ENCODE results near the gene ADNP.

ADNP gene

DNA sequence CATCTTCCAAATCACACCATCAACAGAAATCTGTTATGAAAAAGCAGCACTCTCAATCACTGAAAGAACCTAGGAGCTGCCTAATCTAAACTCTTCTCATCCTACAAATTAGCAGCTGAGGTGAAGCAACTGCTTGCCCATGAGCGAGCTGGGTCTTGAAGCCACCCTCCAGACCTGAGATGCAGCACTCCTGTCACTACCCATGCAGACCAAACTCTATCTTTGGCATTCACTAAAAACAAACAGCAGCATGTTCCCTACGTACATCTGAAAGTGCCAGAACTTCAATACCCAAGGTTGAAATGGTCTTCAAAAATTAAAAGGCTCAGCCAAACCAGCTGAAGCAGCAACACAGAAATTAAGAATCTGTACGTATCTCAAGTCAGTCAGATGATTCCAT is 14.3 kb downstream of the ADNP start:
- H3K9ac ChIP-seq (ENCODE audit: low read depth, low read length, poor library complexity, severe bottlenecking): no peak overlapping the region
- TF ChIP-seq, protein P1, sequence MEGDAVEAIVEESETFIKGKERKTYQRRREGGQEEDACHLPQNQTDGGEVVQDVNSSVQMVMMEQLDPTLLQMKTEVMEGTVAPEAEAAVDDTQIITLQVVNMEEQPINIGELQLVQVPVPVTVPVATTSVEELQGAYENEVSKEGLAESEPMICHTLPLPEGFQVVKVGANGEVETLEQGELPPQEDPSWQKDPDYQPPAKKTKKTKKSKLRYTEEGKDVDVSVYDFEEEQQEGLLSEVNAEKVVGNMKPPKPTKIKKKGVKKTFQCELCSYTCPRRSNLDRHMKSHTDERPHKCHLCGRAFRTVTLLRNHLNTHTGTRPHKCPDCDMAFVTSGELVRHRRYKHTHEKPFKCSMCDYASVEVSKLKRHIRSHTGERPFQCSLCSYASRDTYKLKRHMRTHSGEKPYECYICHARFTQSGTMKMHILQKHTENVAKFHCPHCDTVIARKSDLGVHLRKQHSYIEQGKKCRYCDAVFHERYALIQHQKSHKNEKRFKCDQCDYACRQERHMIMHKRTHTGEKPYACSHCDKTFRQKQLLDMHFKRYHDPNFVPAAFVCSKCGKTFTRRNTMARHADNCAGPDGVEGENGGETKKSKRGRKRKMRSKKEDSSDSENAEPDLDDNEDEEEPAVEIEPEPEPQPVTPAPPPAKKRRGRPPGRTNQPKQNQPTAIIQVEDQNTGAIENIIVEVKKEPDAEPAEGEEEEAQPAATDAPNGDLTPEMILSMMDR (conservative IDR thresholded peaks at IDR 0.05; ENCODE audit: low read length): no peak
- TF ChIP-seq EZH2phosphoT487 (IDR thresholded peaks at IDR 0.05; ENCODE audit: borderline replicate concordance): no peak
- H3K9me2 ChIP-seq (replicated peaks; ENCODE audit: low read depth, low read length): no peaks in the 10 kb centered on the region
- peaks cover 38% of the 10 kb centered on the region for H3K4me1 ChIP-seq (ENCODE audit: insufficient read depth, low read length, poor library complexity, severe bottlenecking)
- H4K20me1 ChIP-seq (ENCODE audit: insufficient read depth, low read length, poor library complexity, severe bottlenecking): peaks cover 95% of the 10 kb centered on the region
- H3K79me2 ChIP-seq (ENCODE audit: insufficient read depth, low read length): peaks cover 100% of the 10 kb centered on the region
- peaks cover 41% of the 10 kb centered on the region for H3K36me3 ChIP-seq (ENCODE audit: insufficient read depth, low read length)
- H3F3A ChIP-seq (ENCODE audit: low read depth): 0 out of 2 replicates have a peak, but pooled peaks cover 4% of the 10 kb centered on the region
- H3K4me2 ChIP-seq (ENCODE audit: low read depth, low read length, poor library complexity, severe bottlenecking): peak overlapping the region; percentile 2
- no peak overlapping the region for H3K4me3 ChIP-seq (ENCODE audit: low read length, poor library complexity, severe bottlenecking)
- no peaks in the 10 kb centered on the region for H3K9me3 ChIP-seq (ENCODE audit: insufficient read depth, low read depth, low read length)
- no peak overlapping the region for H2AFZ ChIP-seq (ENCODE audit: low read length)
- H3K27me3 ChIP-seq (ENCODE audit: insufficient read depth, low read length, poor library complexity, severe bottlenecking): no peaks in the 10 kb centered on the region

DNA sequence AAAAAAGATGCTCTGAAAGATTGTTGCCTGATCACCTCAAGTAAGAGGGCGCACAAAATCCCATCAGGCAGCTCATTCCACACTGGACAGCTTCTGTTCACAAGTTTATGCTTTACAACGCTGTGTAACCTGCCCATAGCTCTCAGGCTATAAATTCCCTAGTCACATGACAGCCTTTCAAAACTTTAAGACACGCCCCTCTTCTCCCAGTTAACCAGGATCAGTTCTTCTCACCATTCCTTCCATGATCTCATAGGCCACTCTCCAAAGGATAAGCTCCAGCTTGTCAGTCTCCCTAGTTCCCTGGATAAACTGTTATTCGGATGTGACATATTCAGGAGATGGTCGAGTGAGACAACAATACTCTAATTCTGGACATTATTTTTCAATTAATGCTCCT is 15.0 kb downstream of the ADNP start:
- peaks cover 95% of the 10 kb centered on the region for H4K20me1 ChIP-seq (ENCODE audit: insufficient read depth, low read length, poor library complexity, severe bottlenecking)
- peaks cover 38% of the 10 kb centered on the region for H3K4me1 ChIP-seq (ENCODE audit: insufficient read depth, low read length, poor library complexity, severe bottlenecking)
- no peaks in the 10 kb centered on the region for H3K27me3 ChIP-seq (ENCODE audit: insufficient read depth, low read length, poor library complexity, severe bottlenecking)
- no peaks in the 10 kb centered on the region for H3K9me3 ChIP-seq (ENCODE audit: insufficient read depth, low read depth, low read length)
- 0 out of 2 replicates have a peak, but pooled peaks cover 4% of the 10 kb centered on the region for H3F3A ChIP-seq (ENCODE audit: low read depth)
- no peaks in the 10 kb centered on the region for H3K9me2 ChIP-seq (replicated peaks; ENCODE audit: low read depth, low read length)
- H3K4me3 ChIP-seq (ENCODE audit: low read length, poor library complexity, severe bottlenecking): no peak overlapping the region
- H3K36me3 ChIP-seq (ENCODE audit: insufficient read depth, low read length): peaks cover 41% of the 10 kb centered on the region
- peaks cover 100% of the 10 kb centered on the region for H3K79me2 ChIP-seq (ENCODE audit: insufficient read depth, low read length)
- no peak for TF ChIP-seq EZH2phosphoT487 (IDR thresholded peaks at IDR 0.05; ENCODE audit: borderline replicate concordance)
- TF ChIP-seq, protein P1 (conservative IDR thresholded peaks at IDR 0.05; ENCODE audit: low read length): no peak
- no peak overlapping the region for H3K9ac ChIP-seq (ENCODE audit: low read depth, low read length, poor library complexity, severe bottlenecking)
- no peak overlapping the region for H2AFZ ChIP-seq (ENCODE audit: low read length)
- peak overlapping the region; percentile 2 for H3K4me2 ChIP-seq (ENCODE audit: low read depth, low read length, poor library complexity, severe bottlenecking)

DNA sequence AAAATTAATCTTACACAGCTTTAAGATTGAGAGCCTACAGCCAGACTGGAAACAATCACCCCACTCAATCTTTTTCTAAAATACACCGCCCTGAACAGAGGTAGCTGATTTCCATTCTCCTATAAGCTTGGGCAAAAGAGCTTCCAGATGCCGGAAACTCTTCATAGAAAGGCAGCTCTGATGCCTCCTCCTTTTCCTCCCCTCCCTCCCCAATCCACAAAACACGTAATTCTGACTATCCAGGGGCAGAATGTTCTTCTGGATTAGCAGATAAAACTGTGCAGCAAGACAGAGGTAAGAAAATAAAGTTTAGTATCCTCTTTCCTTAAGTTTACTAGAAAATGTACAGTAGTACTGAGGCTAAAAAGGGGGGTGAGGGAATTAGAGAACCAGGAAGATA is 15.8 kb downstream of the ADNP start:
- H3K27me3 ChIP-seq (ENCODE audit: insufficient read depth, low read length, poor library complexity, severe bottlenecking): no peaks in the 10 kb centered on the region
- H3K4me3 ChIP-seq (ENCODE audit: low read length, poor library complexity, severe bottlenecking): no peak overlapping the region
- H3K4me2 ChIP-seq (ENCODE audit: low read depth, low read length, poor library complexity, severe bottlenecking): no peak overlapping the region
- peaks cover 38% of the 10 kb centered on the region for H3K4me1 ChIP-seq (ENCODE audit: insufficient read depth, low read length, poor library complexity, severe bottlenecking)
- H4K20me1 ChIP-seq (ENCODE audit: insufficient read depth, low read length, poor library complexity, severe bottlenecking): peaks cover 95% of the 10 kb centered on the region
- no peak overlapping the region for H3K9ac ChIP-seq (ENCODE audit: low read depth, low read length, poor library complexity, severe bottlenecking)
- no peak overlapping the region for H2AFZ ChIP-seq (ENCODE audit: low read length)
- peaks cover 100% of the 10 kb centered on the region for H3K79me2 ChIP-seq (ENCODE audit: insufficient read depth, low read length)
- no peaks in the 10 kb centered on the region for H3K9me3 ChIP-seq (ENCODE audit: insufficient read depth, low read depth, low read length)
- no peak for TF ChIP-seq EZH2phosphoT487 (IDR thresholded peaks at IDR 0.05; ENCODE audit: borderline replicate concordance)
- TF ChIP-seq, protein P1 (conservative IDR thresholded peaks at IDR 0.05; ENCODE audit: low read length): no peak
- peaks cover 45% of the 10 kb centered on the region for H3K36me3 ChIP-seq (ENCODE audit: insufficient read depth, low read length)
- H3F3A ChIP-seq (ENCODE audit: low read depth): 0 out of 2 replicates have a peak, but pooled peaks cover 4% of the 10 kb centered on the region
- no peaks in the 10 kb centered on the region for H3K9me2 ChIP-seq (replicated peaks; ENCODE audit: low read depth, low read length)

Measured in Loucy (cell line).